ENCODE results near the gene VWA5B1.
"Not testable (repeated sequence)": the region's sequence is repeated elsewhere in the genome, so short reads cannot be mapped to it uniquely, and the experiment has no call there.

The VWA5B1 gene

GRCh38 chr1:20290624-20291597, at the start of gene VWA5B1:
Gene VWA5B1, plus strand, starts transcription at chr1:20290875. Its CDS starts 19,727 bp downstream, at chr1:20310602.
- no peak for DNase-seq

- no peak for DNase-seq
Measured at GRCh38 chr1:20242890-20243479, 47.7 kb upstream of the VWA5B1 start.

GRCh38 chr1:20248971-20249612, 41.6 kb upstream of the VWA5B1 start:
- DNase-seq = no peak

GRCh38 chr1:20250340-20250989, 40.2 kb upstream of the VWA5B1 start:
- no peak for DNase-seq

- no peak for DNase-seq
Measured at GRCh38 chr1:20252587-20252986, 38.1 kb upstream of the VWA5B1 start.

- DNase-seq = no peak
Measured at GRCh38 chr1:20255666-20256065, 35.0 kb upstream of the VWA5B1 start.

- DNase-seq = no peak
Measured at GRCh38 chr1:20259646-20260045, 31.0 kb upstream of the VWA5B1 start.

- no peak for DNase-seq
Measured at GRCh38 chr1:20261095-20261494, 29.6 kb upstream of the VWA5B1 start.

GRCh38 chr1:20262810-20263534, 27.7 kb upstream of the VWA5B1 start:
- no peak for DNase-seq

- DNase-seq = no peak
Measured at GRCh38 chr1:20265250-20265649, 25.4 kb upstream of the VWA5B1 start.

- DNase-seq = no peak
Measured at GRCh38 chr1:20266141-20266540, 24.5 kb upstream of the VWA5B1 start.

- no peak for DNase-seq
Measured at GRCh38 chr1:20266642-20267041, 24.0 kb upstream of the VWA5B1 start.

GRCh38 chr1:20271498-20272400, 18.9 kb upstream of the VWA5B1 start:
- no peak for DNase-seq

GRCh38 chr1:20273716-20274115, 17.0 kb upstream of the VWA5B1 start:
- not testable (repeated sequence) for DNase-seq

GRCh38 chr1:20275319-20275925, 15.3 kb upstream of the VWA5B1 start:
- no peak for DNase-seq

GRCh38 chr1:20276485-20277159, 14.1 kb upstream of the VWA5B1 start:
- no peak for DNase-seq

- DNase-seq = no peak
Measured at GRCh38 chr1:20278692-20279130, 12.0 kb upstream of the VWA5B1 start.

GRCh38 chr1:20279509-20279908, 11.2 kb upstream of the VWA5B1 start:
- no peak for DNase-seq

- DNase-seq = no peak
Measured at GRCh38 chr1:20280341-20280740, 10.3 kb upstream of the VWA5B1 start.

GRCh38 chr1:20280906-20281305, 9.8 kb upstream of the VWA5B1 start:
- no peak for DNase-seq

All from NCI-H2107 (cell line).